ENCODE results near the gene MAFF. TPM values are rescaled to one million over a fixed set of nuclear protein-coding genes. Genes with fewer than 3 reads are reported as not detected.
A peak's percentile ranks its signal among the peaks of the same experiment; 100 is the strongest.

Gene MAFF
- total RNA-seq, 1 experiment from 2014 or later, result 5.8 TPM

DNA sequence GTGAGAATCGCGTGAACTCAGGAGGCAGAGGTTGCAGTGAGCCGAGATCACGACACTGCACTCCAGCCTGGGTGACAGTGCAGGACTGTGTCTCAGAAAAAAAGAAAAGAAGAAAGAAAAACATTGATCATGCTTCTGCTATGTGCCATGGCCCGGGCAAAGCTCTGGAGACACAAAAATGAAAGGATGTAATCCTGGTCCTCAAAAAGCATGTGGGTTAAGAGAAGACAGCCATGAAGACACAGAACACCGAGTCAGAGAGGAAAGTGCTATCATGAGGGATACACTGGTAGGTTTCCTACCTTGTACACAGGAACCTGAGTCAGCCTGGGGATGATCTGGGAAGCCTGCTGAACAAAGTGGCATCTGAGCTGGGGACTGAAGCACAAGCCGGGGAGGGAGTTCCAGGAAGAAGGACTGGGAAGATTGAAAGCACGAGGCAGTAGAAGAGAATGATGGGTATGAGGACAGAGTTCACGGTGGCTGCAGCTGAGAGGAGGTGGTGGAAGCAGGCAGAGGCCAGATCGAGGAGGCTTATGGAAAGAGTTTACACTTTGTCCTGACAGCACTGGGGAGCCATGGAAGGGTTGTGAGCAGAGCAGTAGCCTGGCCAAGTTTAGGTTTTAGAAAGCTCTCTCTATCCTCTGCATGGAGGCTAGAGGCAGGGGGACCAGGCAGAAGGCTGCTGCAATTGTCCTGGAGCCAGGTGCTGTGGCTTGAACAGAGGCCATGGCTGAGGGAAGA lies 9.9 kb upstream of the MAFF start:
- no peak overlapping the region for H3K4me3 Mint-ChIP-seq

More for the DNA sequence above, 9.9 kb upstream of the MAFF start:
- H2AFZ ChIP-seq (ENCODE audit: low read length), result no peak overlapping the region
- DNase-seq, result peak; percentile 20
- H2BK15ac ChIP-seq (ENCODE audit: low read depth, low read length), result no peak overlapping the region
- H3K27ac Mint-ChIP-seq, result peak overlapping the region in 1 of 3 experiments; percentile 8; a peak in 1 of 7 replicates
- H3K23ac ChIP-seq (ENCODE audit: insufficient read length, low read depth, low read length), result no peak overlapping the region
- no peaks in the 10 kb centered on the region for H3K4me1 ChIP-seq (ENCODE audit: insufficient read depth, low read length)
- WGBS (ENCODE audit: extremely low coverage, insufficient read length, low lambda C conversion rate), result no CpG with 5 or more reads among the region's 10 CpGs
- no peak overlapping the region for H4K91ac ChIP-seq (ENCODE audit: insufficient read length, low read depth, low read length)
- H3T11ph ChIP-seq (ENCODE audit: low read length), result no peak overlapping the region
- H2BK12ac ChIP-seq (ENCODE audit: insufficient read length, low read depth, low read length), result no peak overlapping the region
- H3K79me1 ChIP-seq (ENCODE audit: insufficient read depth, low read depth, low read length, poor library complexity, severe bottlenecking), result no peaks in the 10 kb centered on the region
- H3K4me1 Mint-ChIP-seq, result peaks cover 5 to 6% of the 10 kb centered on the region in 2 experiments; a peak in 3 of 4 replicates
- H4K8ac ChIP-seq (replicated peaks; ENCODE audit: insufficient read length, low read depth, low read length), result no peak overlapping the region
- no peak overlapping the region for H2BK20ac ChIP-seq (ENCODE audit: low read depth, low read length, poor library complexity, severe bottlenecking)
- no peak overlapping the region for H2BK120ac ChIP-seq (ENCODE audit: low read depth, low read length, poor library complexity, severe bottlenecking)
- H3K4me2 ChIP-seq (ENCODE audit: insufficient read depth, insufficient read length, low read length), result no peak overlapping the region
- H3K9me3 Mint-ChIP-seq, result peaks cover 5 to 12% of the 10 kb centered on the region in 2 experiments
- no peak overlapping the region for H3K9ac ChIP-seq (ENCODE audit: extremely low read depth, insufficient read length, low read length)
- no peaks in the 10 kb centered on the region for H3K23me2 ChIP-seq (ENCODE audit: insufficient read length, low read depth, low read length, poor library complexity, severe bottlenecking)
- 0 out of 2 replicates have a peak, but pooled peaks cover 2% of the 10 kb centered on the region for H3K79me2 ChIP-seq (ENCODE audit: insufficient read depth, low read length)
- no peak overlapping the region for H3K56ac ChIP-seq (ENCODE audit: insufficient read length, low read depth, low read length)
- H3K36me3 Mint-ChIP-seq (ENCODE audit: insufficient read depth in 1 of 3, low read depth in 3 of 3), result no peaks in the 10 kb centered on the region
- no peak overlapping the region for H2AK5ac ChIP-seq (ENCODE audit: insufficient read length, low read length)
- H3K14ac ChIP-seq (ENCODE audit: insufficient read depth, low read length), result peak overlapping the region; percentile 12; the same call in 1 of the 2 replicates
- no peaks in the 10 kb centered on the region for H3K9me3 ChIP-seq (ENCODE audit: control insufficient read depth, low read depth, low read length)
- H3K27me3 Mint-ChIP-seq (ENCODE audit: low read depth), result peaks cover 42% of the 10 kb centered on the region
- H3K4ac ChIP-seq (ENCODE audit: low read depth, low read length), result no peak overlapping the region; the same call in 1 of the 2 replicates
- H3K27me3 ChIP-seq (ENCODE audit: insufficient read depth, low read length), result no peaks in the 10 kb centered on the region; the same call in 1 of the 2 replicates
- H3K18ac ChIP-seq (ENCODE audit: insufficient read length, low read depth, low read length), result no peak overlapping the region
- H3K27ac ChIP-seq (ENCODE audit: insufficient read length, low read depth, low read length), result no peak overlapping the region
- H4K20me1 ChIP-seq (ENCODE audit: control insufficient read depth, insufficient read depth, insufficient read length), result no peaks in the 10 kb centered on the region
- H2BK5ac ChIP-seq (ENCODE audit: insufficient read length, low read length), result peak overlapping the region; percentile 30
- no peak for TF ChIP-seq CTCF (conservative IDR thresholded peaks at IDR 0.05)
- H4K5ac ChIP-seq (ENCODE audit: insufficient read length, low read depth, low read length), result no peak overlapping the region
